GM23338 (cell line): ENCODE results near the gene TARBP1. TPM values are rescaled to one million over a fixed set of nuclear protein-coding genes. Genes with fewer than 3 reads are reported as not detected.

Source experiments
- ATAC-seq: fragments of 200-7000 bp; cut with Tn5 transposase; 3 replicates; pipeline ENCODE4 v1.9.1; 2020
- DNase-seq: peaks from one replicate; pipeline ENCODE4 v3.0.0-alpha.2; 2015; ENCODE audit warnings: low spot score
- H2AFZ ChIP-seq: fragments of 200-600 bp; sonication (generic); 2 replicates; pipeline ENCODE4 v1.8.0; 2016; ENCODE audit warnings: antibody characterized with exemption, mild to moderate bottlenecking, moderate library complexity
- H3F3A ChIP-seq: fragments of 200-600 bp; sonication (generic); replicated peaks from 2 replicates; pipeline ENCODE4 v1.8.0; 2017; ENCODE audit warnings: antibody characterized with exemption, mixed run types, low read depth
- H3K27ac ChIP-seq: fragments of 200-600 bp; sonication (generic); 2 replicates; pipeline ENCODE4 v1.6.1; 2016; ENCODE audit warnings: low read depth
- H3K27me3 ChIP-seq: fragments of 200-600 bp; sonication (generic); 2 replicates; pipeline ENCODE4 v1.8.0; 2016; ENCODE audit warnings: mild to moderate bottlenecking, mixed run types, moderate library complexity; ENCODE audit not compliant: insufficient read depth
- H3K36me3 ChIP-seq: fragments of 200-600 bp; sonication (generic); 2 replicates; pipeline ENCODE4 v1.8.0; 2016; ENCODE audit warnings: mild to moderate bottlenecking; ENCODE audit not compliant: insufficient read depth
- H3K4me1 ChIP-seq: fragments of 200-600 bp; sonication (generic); 2 replicates; pipeline ENCODE4 v1.8.0; 2016; ENCODE audit warnings: mild to moderate bottlenecking, moderate library complexity; ENCODE audit not compliant: insufficient read depth
- H3K4me2 ChIP-seq: fragments of 200-600 bp; sonication (generic); 2 replicates; pipeline ENCODE4 v1.7.1; 2017; ENCODE audit warnings: mixed run types
- H3K4me3 ChIP-seq: fragments of 200-600 bp; sonication (generic); 2 replicates; pipeline ENCODE4 v1.6.1; 2016; ENCODE audit warnings: mixed run types
- H3K79me2 ChIP-seq: fragments of 200-600 bp; sonication (generic); replicated peaks from 2 replicates; pipeline ENCODE4 v1.8.0; 2017; ENCODE audit warnings: mild to moderate bottlenecking; ENCODE audit not compliant: insufficient read depth
- H3K9me2 ChIP-seq: fragments of 200-600 bp; sonication (generic); 2 replicates; pipeline ENCODE4 v1.8.0; 2017; ENCODE audit not compliant: insufficient read depth
- H4K20me1 ChIP-seq: fragments of 200-600 bp; sonication (generic); replicated peaks from 2 replicates; pipeline ENCODE4 v1.8.0; 2017; ENCODE audit warnings: mild to moderate bottlenecking; ENCODE audit not compliant: insufficient read depth
- H3K27ac Mint-ChIP-seq: 2 replicates; pipeline ENCODE4 v1.8.0; 2020; ENCODE audit warnings: inconsistent platforms, mild to moderate bottlenecking, moderate library complexity, mixed read lengths
- H3K27me3 Mint-ChIP-seq: 3 replicates; pipeline ENCODE4 v1.8.0; 2022; ENCODE audit warnings: low read depth, mild to moderate bottlenecking, moderate library complexity, mixed read lengths, inconsistent platforms; ENCODE audit not compliant: insufficient read depth, poor library complexity
- H3K36me3 Mint-ChIP-seq: 3 replicates; pipeline ENCODE4 v1.8.0; 2021; ENCODE audit warnings: low read depth, mild to moderate bottlenecking, inconsistent platforms, moderate library complexity, mixed read lengths
- H3K4me1 Mint-ChIP-seq: 3 replicates; pipeline ENCODE4 v1.8.0; 2020; ENCODE audit warnings: mild to moderate bottlenecking, inconsistent platforms, mixed read lengths
- H3K4me3 Mint-ChIP-seq: 3 replicates; pipeline ENCODE4 v1.8.0; 2021; ENCODE audit warnings: moderate library complexity, mild to moderate bottlenecking, inconsistent platforms, mixed read lengths
- H3K9me3 Mint-ChIP-seq: 3 replicates; pipeline ENCODE4 v1.8.0; 2020; ENCODE audit warnings: moderate library complexity, mild to moderate bottlenecking, inconsistent platforms, mixed read lengths
- CREB1 ChIP-seq: fragments of 250-450 bp; sonication (Bioruptor Pico); IDR thresholded peaks from 2 replicates; pipeline ENCODE4 v1.5.0; 2020; ENCODE audit warnings: low read depth, mild to moderate bottlenecking, moderate library complexity
- ETS1 ChIP-seq: IDR thresholded peaks from 2 replicates; pipeline ENCODE4 v1.6.1; 2016; ENCODE audit warnings: antibody characterized with exemption
- EZH2 ChIP-seq: fragments of 200-600 bp; sonication (generic); IDR thresholded peaks from one replicate; pipeline ENCODE4 v1.8.0; 2017; ENCODE audit warnings: antibody characterized with exemption, mild to moderate bottlenecking, low read depth; ENCODE audit not compliant: unreplicated experiment
- EZH2phosphoT487 ChIP-seq: fragments of 200-600 bp; sonication (generic); IDR thresholded peaks from one replicate; pipeline ENCODE4 v1.8.1; 2018; ENCODE audit warnings: antibody characterized with exemption; ENCODE audit not compliant: unreplicated experiment
- JUNB ChIP-seq: IDR thresholded peaks from one replicate; pipeline ENCODE4 v1.6.1; 2016; ENCODE audit warnings: antibody characterized with exemption; ENCODE audit not compliant: unreplicated experiment
- NANOG ChIP-seq: IDR thresholded peaks from 2 replicates; pipeline ENCODE4 v1.6.1; 2016; ENCODE audit warnings: antibody characterized with exemption, borderline replicate concordance
- POLR2AphosphoS5 ChIP-seq: IDR thresholded peaks from 2 replicates; pipeline ENCODE4 v1.6.1; 2016; ENCODE audit warnings: antibody characterized with exemption, low read depth
- STAT1 ChIP-seq: IDR thresholded peaks from one replicate; pipeline ENCODE4 v1.6.1; 2016; ENCODE audit warnings: antibody characterized with exemption; ENCODE audit not compliant: unreplicated experiment
- ZNF114 ChIP-seq: fragments of 250-450 bp; sonication (Bioruptor Pico); IDR thresholded peaks from 2 replicates; pipeline ENCODE4 v1.5.0; 2020; ENCODE audit warnings: mild to moderate bottlenecking, moderate library complexity
- ZNF331 ChIP-seq: fragments of 250-450 bp; sonication (Bioruptor Pico); IDR thresholded peaks from 2 replicates; pipeline ENCODE4 v1.5.0; 2020; ENCODE audit warnings: low read depth, mild to moderate bottlenecking, moderate library complexity
- ZNF462 ChIP-seq: fragments of 250-450 bp; sonication (Bioruptor Pico); IDR thresholded peaks from 2 replicates; pipeline ENCODE4 v1.5.0; 2020; ENCODE audit warnings: mild to moderate bottlenecking, moderate library complexity
- polyA plus RNA-seq: library from polyadenylated mRNA; unstranded; fragments of >200 nt; fragmentation: Nextera tagmentation; extraction: Ambion mirVana; gene quantifications from 2 replicates; pipeline ENCODE4 v1.2.1, GENCODE V29; 2016
- total RNA-seq: library from RNA; depleted of rRNA; stranded (reverse); fragments of >200 nt; shearing (Covaris generic); gene quantifications from 2 replicates; pipeline ENCODE4 v1.2.3, GENCODE V29; 2014
- TF ChIP-seq, protein P1 (sequence below), 2 experiments: fragments of 200-600 bp in 1 of 2; sonication (generic) in 1 of 2; conservative IDR thresholded peaks; 2 replicates each; pipeline versions ENCODE4 v1.5.1 to v1.6.1; 2016 to 2017; ENCODE audit warnings: antibody characterized with exemption in 2 of 2, low read depth in 2 of 2, mild to moderate bottlenecking in 2 of 2, moderate library complexity in 1 of 2
- TF ChIP-seq, protein P2 (sequence below): IDR thresholded peaks from one replicate; pipeline ENCODE4 v1.6.1; 2018; ENCODE audit warnings: antibody characterized with exemption; ENCODE audit not compliant: unreplicated experiment

Gene TARBP1
- total and polyA plus RNA-seq, 2 experiments from 2014 or later = 14.9 to 18.8 TPM

GRCh38 chr1:234500269-234500668, 21.3 kb upstream of the TARBP1 start:
- Histone ChIP-seq H3K9me2 (no peaks in the 10 kb centered on the region; the same call in 1 of the 2 replicates), H3K4me1 (peaks cover 22% of the 10 kb centered on the region), H4K20me1 (no peaks in the 10 kb centered on the region), H3K27me3 (no peaks in the 10 kb centered on the region), H3K4me3 (no peak overlapping the region), H3K36me3 (no peaks in the 10 kb centered on the region), H3K79me2 (no peaks in the 10 kb centered on the region), H3F3A (no peaks in the 10 kb centered on the region), H3K4me2 (no peak overlapping the region), H3K27ac (no peak overlapping the region), H2AFZ (no peak overlapping the region)
- H3K9me3 Mint-ChIP-seq = no peaks in the 10 kb centered on the region; the same call in 1 of the 3 replicates
- DNase-seq = no peak
- ATAC-seq = no peak
- no peaks in the 10 kb centered on the region for H3K27me3 Mint-ChIP-seq
- TF ChIP-seq NANOG = no peak
- TF ChIP-seq, protein P1, sequence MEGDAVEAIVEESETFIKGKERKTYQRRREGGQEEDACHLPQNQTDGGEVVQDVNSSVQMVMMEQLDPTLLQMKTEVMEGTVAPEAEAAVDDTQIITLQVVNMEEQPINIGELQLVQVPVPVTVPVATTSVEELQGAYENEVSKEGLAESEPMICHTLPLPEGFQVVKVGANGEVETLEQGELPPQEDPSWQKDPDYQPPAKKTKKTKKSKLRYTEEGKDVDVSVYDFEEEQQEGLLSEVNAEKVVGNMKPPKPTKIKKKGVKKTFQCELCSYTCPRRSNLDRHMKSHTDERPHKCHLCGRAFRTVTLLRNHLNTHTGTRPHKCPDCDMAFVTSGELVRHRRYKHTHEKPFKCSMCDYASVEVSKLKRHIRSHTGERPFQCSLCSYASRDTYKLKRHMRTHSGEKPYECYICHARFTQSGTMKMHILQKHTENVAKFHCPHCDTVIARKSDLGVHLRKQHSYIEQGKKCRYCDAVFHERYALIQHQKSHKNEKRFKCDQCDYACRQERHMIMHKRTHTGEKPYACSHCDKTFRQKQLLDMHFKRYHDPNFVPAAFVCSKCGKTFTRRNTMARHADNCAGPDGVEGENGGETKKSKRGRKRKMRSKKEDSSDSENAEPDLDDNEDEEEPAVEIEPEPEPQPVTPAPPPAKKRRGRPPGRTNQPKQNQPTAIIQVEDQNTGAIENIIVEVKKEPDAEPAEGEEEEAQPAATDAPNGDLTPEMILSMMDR (conservative IDR thresholded peaks at IDR 0.05; ENCODE audit: low read depth in 2 of 2) = no peak
- TF ChIP-seq ETS1 = no peak
- no peak for TF ChIP-seq ZNF462 (CRISPR knock-in tag)
- no peak for TF ChIP-seq EZH2phosphoT487
- TF ChIP-seq, protein P2, sequence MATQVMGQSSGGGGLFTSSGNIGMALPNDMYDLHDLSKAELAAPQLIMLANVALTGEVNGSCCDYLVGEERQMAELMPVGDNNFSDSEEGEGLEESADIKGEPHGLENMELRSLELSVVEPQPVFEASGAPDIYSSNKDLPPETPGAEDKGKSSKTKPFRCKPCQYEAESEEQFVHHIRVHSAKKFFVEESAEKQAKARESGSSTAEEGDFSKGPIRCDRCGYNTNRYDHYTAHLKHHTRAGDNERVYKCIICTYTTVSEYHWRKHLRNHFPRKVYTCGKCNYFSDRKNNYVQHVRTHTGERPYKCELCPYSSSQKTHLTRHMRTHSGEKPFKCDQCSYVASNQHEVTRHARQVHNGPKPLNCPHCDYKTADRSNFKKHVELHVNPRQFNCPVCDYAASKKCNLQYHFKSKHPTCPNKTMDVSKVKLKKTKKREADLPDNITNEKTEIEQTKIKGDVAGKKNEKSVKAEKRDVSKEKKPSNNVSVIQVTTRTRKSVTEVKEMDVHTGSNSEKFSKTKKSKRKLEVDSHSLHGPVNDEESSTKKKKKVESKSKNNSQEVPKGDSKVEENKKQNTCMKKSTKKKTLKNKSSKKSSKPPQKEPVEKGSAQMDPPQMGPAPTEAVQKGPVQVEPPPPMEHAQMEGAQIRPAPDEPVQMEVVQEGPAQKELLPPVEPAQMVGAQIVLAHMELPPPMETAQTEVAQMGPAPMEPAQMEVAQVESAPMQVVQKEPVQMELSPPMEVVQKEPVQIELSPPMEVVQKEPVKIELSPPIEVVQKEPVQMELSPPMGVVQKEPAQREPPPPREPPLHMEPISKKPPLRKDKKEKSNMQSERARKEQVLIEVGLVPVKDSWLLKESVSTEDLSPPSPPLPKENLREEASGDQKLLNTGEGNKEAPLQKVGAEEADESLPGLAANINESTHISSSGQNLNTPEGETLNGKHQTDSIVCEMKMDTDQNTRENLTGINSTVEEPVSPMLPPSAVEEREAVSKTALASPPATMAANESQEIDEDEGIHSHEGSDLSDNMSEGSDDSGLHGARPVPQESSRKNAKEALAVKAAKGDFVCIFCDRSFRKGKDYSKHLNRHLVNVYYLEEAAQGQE = no peak
- TF ChIP-seq STAT1 = no peak
- no peak for TF ChIP-seq CREB1 (CRISPR knock-in tag)
- no peak for TF ChIP-seq ZNF331 (CRISPR knock-in tag)
- TF ChIP-seq JUNB = no peak
- TF ChIP-seq EZH2 = no peak
- TF ChIP-seq POLR2AphosphoS5 = no peak
- no peak for TF ChIP-seq ZNF114 (CRISPR knock-in tag)
- no peaks in the 10 kb centered on the region for H3K36me3 Mint-ChIP-seq
- peaks cover 42% of the 10 kb centered on the region for H3K4me1 Mint-ChIP-seq
- H3K4me3 Mint-ChIP-seq = no peak overlapping the region
- no peak overlapping the region for H3K27ac Mint-ChIP-seq
